SW 1271 (cell line): ENCODE measurements around the gene CORO1C.

Experiments
- DNase-seq, 2 experiments: peaks; one replicate each; lab custom pipeline; 2025; lab: John Stamatoyannopoulos, UW

The CORO1C gene

DNA sequence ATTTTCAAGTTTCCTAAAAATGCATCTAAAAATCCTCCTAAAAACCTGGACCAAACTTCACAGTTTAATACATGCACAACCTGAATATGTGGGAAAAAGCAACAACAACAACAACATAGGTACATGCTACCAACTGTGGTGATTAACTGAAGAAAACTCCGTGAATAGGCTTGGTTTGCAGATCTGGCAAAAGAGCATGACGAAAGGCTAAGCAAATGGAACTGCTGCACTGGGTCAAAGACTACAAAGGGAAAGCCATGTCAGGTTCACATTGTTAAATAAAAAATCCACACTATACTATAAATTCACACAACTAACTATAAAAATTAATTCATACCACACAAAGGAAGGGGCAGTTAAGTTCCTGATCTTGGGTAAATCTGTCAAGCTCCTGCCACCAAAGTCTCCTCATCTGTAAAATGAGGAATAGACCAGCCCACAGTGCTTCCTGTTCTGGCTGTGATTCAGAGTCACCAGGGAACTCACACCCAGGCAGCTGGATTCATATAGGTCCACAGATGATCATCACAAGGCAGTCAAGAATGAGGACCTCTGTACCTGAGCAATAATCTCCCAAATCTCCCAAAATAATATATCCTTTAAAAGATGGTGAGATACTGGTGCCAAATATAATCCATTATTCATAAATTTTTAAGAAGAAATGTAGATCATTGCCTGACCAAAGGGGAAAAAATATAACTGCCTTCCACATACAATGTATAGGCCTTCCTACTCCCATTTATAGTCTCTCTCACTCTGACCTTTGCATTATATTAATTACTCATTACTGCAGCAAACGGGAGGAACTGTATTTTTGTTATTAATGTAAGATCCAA is 7.0 kb downstream of the CORO1C start:
- DNase-seq, result peak in 1 of 2 experiments; percentile 60

DNA sequence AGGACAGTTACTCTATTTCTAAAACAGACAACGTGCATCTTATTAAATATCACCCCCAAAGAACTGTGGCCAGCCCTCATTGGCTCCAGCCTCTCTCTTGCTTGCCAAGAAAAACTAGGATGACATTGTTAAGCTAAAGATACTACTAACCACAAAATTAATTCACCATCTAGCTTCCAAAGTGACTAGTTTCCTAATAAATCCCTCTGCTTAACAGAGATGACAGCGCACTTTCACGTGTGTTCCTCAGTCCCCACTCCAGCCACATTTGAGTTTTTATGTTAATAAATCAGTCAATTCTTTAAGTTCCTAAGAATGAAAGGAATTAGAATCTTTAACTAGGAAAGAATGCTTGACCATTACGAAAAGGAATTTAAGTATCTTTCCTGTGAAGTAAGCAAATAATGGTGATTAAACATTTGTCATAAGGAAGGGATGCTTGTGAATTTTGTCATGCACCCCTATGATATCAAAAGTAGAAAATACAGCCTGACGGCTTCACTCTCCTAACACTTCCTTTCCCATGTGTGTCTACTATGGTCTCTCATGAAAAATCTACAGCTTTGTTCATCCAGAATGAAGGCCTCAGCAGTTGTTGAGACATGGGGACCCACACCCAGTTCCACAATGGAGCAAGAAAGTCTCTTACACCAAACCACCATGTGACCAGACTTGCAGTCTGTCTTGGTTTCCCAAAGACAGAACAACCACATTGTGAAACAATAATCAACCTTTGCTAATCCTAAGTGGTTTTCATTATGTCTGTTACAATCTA is 8.1 kb downstream of the CORO1C start:
- DNase-seq, result peak; percentile 46 to 77

DNA sequence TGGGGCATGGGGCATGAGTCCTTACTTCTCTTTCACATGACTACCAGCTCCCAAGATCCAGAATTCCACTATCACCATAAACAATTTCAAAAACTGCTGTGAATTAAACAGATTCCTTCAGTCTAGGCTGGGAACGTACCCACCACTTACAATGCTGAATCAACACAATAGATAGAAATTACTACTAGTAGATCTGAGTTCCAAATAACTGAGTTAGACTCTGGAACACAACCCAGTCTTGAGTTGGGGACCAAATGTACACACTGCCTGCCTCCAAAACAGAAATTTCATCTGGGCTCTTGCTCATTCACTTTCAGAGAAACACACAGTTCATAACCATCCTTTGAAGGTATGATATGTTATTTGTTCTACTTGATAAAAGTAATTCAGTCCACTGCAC is 8.9 kb downstream of the CORO1C start:
- no peak for DNase-seq

DNA sequence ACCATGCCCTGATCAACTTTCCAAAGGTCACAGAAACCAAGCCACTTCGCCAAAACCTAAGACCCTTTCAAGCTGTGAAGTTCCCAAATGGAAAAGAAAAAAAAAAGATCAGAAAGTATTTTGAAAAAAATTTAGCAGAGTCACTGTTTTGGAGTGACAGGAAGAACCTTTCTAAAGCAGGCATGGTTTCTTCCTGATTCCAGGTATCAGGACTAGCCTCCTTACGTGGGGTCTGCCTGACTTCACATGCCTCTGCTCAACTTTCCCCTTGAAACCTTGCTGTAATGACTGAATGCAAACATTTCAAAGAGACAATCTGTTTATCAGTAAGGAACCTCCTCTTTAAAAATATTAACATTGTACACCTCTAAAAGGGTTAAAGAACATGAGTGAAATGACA is 9.5 kb downstream of the CORO1C start:
- no peak for DNase-seq

DNA sequence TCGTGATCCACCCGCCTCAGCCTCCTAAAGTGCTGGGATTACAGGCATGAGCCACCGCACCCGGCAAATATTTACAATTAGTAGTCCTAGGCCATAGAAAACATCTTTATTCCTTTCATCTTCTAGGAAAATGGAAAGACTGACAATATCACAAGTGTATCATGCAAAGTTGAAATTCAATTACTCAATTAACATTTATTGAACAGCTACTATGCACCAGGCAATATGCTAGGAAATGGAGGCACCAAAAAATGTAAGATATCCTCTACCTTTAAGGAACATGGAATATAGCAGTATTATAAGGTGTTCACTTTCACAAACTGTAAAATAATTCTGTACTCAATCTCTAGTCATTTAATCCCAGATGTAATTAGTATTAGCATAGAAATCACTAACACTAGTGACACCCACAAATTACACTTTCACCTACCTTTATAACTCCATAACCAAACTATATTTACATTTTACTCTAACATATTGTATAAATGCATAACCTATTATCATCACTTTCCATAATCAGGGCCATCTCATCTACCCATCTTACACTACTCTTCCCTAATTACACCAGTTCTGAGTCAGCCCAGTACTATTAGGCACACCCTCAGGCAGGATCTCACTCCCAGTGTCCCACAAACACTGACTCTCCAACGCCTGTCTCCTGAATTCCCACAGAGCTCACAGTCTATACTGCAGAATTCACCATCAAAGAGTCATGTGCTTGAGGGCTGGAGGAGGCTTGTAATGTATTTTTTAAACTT is 10.4 kb downstream of the CORO1C start:
- peak in 1 of 2 experiments; percentile 33 for DNase-seq

DNA sequence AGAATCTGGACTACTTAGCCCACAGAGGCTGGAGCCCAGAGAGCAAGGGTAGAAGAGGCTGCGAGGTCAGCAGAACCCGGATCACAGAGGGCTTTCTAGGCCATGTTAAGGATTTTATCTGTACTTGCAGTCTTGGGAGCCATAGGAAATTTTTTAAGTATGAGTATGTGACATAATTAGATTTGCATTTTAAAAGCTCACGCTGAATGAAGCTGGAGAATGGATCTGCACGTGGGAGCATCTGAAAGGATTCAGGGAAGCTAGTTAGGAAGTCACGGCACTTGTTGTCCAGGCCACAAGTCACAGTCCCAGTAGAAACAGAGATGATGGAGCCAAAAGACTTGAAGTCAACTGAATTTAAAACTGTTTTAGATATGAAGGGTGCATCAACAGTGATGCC is 14.1 kb downstream of the CORO1C start:
- DNase-seq, result no peak

DNA sequence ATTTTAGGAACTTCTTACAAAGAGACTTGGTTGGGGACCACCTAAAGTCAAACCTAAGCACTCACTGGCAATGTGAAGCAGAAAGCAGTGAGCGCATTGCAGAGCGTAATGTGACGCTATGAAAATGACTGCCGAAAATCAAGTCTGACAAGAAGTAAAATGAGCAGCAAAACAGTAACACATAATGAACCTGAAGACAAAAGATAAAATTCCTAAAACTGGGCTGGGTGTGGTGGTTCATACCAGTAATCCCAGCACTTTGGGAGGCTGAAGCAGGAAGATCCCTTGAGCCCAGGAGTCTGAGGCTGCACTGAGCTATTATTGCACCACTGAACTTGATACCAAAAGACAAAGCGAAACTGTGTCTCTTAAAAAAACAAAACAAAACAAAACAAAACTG is 16.5 kb downstream of the CORO1C start:
- no peak for DNase-seq

DNA sequence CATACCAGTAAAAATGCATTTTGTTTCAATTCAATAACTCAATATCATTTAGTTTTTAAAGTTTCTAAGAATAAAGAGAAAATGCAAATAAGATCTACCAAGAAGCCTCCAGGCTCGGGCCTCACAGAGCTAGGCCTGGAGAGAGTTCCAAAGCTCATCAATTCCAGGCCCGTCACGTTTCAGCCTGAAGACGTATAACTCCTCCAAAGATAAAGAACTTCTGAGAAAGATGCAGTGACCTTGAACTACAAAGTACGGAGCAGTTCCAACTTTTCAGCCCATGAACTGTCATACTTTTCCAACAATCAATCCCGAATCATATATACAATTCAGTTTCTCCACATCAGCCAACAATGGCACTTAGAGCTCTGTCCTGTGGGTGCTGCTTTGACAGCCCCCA is 17.8 kb downstream of the CORO1C start:
- no peak for DNase-seq

DNA sequence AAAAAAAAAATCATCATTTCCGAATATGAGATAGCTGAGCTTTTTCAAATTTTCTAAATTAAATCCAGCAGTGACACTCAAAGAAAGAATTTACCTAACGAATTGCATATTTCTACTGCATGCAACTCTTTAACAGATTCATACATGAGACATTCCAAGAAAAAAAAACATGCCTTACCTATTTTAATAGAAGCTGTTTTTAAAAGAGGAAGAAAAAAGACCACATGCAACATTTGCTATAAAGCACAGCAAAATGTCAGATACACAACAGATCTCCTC is 18.5 kb downstream of the CORO1C start:
- no peak for DNase-seq

DNA sequence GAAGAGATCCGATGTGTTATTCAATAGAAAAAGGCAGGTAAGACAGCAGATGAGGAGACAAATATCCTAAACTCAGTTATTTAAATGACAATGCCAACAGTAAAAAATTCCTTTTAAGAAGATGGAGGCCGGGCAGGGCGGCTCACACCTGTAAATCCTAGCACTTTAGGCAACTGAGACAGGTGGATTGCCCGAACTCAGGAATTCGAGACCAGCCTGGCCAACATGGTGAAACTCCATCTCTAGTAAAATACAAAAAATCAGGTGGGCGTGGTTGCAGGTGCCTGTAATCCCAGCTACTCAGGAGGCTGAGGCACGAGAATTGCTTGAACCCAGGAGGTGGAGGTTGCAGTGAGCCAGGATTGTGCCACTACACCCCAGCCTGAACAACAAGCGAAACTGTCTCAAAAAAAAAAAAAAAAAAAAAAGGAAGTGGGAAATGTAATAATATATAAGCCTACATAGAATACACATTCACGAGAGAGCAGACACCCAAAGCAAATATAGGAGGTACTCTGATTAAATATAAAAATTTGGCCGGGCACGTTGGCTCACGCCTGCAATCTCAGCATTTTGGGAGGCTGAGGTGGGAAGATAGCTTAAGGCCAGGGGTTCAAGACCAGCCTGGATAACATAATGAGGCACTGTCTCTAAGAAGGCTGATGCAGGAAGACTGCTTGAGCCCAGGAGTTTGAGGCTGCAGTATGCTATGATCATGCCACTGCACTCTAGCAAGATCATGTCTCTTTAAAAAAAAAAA is 19.0 kb downstream of the CORO1C start:
- DNase-seq, result no peak

DNA sequence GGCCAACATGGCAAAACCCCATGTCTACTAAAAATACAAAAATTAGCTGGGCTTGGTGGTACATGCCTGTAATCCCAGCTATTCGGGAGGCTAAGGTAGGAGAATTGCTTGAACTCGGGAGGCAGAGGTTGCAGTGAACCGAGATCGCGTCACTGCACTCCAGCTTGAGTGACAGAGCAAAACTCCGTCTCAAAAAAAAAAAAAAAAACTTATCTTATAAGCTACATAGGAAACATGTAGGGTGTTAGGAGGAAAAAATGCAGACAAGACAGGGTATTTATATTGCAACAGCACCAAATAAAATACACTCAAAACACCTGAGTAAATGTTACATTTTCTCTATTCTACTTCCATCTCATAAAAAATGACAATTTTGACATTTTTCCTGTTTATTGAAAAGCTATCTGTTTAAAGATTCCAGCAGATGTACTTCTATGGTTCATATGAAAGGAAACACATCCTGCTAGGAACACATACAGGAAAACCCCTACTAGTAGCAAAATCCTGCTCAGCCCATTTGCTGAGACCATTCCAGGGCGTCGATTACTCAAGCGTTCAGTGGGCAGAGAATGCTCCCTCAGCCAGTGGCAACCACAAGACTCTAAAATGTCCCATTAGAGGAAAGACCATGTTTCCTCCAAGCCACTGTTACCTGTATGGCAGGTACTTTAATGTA is 19.7 kb downstream of the CORO1C start:
- no peak for DNase-seq

DNA sequence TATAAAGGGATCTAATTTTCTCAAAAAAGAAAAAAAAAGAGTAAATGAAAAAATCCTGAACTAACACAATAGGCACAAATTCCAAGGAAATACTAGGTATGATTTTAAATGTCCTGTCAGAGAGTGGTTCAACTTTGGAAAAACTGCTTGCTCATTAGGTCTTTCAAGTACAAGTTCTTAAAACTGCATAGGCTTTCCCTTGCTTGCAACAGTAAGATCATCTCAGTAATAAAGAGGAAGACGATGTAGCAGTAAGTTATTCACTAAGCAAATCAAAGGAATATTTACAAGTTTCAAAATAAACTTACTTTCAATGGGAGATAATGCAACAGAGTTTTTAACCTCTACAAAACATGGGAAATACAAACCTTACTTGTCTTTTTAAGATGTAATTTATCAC is 21.6 kb downstream of the CORO1C start:
- DNase-seq, result no peak

DNA sequence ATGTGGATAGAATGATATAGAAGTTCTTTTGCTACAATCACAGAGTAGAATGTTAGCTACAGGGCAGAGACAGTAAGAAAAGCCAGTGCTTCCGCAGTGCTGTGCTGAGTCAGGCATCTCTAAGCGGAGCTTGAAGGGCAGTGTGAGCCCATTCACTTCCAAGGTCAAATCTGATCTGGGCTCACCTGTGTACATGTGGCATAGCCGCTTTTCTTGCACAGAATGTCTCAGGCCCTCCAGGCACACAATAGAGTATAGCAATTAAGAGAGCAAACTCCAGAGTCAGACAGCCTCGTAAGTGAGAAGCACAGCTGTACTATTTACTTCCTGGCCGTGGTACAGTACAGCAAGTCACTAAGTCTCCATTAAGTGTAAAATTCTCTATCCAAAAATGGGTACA is 26.8 kb downstream of the CORO1C start:
- no peak for DNase-seq

DNA sequence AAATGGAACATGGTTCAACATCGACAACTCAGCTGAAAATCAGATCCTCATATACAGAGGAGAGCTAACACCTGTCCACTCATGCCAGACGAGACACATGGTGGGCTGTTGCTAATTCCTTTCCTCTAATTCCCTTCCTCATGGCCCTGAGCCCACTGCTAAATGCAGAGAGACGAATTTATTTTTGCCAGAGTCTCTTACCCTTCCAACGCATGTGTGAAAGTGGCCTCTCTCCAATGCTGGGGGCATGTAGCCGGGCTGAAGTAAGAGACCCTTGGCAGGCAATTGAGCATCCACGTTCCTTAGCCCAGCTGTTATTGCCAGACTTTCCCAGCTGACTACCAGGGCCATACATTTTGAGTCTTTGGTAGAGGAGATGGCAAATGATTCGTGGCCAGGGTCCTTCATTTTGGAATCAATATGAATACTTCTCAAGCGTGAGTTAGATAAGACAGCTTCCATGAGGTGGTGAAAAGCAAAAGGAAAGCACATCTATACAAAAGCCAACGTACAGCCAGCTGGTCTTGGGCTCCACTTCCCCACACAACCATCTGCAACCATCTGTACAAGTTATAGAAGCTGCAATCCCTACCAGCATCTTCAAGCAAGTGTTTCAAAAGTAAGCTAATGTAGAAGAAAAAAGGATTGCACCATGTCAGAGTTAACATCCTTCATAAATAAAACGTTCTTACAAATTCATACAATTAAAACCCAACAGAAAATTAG is 28.6 kb downstream of the CORO1C start:
- no peak for DNase-seq

DNA sequence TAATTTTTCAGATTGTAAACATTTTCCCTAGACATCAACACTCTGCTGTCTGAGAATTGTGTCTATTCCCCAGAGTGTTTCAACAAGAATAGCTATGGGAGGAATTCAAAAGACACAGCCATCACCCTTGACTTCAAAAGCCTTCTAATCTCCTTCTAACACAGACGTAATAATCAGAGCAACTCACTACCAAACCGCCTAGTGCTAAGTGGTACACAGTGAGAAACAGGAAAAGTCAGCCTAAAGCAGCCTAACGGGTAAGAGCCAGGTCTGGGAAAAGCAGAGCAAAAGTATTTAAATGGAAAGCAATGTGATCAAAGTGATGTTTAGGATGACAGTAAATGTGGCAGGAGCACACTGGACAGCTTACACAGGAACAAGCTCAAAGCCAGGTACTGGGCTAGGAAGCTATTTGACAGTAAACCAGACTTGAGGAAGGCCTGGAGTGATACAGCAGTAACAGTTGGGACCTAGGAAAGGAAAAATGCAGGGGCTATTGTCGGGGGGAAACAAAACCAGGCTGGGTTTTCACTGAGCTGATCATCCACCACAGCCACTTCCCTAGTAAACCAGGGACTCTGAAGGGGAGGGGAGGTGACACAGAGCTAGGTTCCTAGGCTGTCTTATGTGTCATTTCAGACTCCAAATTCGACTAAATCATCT is 29.4 kb downstream of the CORO1C start:
- DNase-seq, result no peak

DNA sequence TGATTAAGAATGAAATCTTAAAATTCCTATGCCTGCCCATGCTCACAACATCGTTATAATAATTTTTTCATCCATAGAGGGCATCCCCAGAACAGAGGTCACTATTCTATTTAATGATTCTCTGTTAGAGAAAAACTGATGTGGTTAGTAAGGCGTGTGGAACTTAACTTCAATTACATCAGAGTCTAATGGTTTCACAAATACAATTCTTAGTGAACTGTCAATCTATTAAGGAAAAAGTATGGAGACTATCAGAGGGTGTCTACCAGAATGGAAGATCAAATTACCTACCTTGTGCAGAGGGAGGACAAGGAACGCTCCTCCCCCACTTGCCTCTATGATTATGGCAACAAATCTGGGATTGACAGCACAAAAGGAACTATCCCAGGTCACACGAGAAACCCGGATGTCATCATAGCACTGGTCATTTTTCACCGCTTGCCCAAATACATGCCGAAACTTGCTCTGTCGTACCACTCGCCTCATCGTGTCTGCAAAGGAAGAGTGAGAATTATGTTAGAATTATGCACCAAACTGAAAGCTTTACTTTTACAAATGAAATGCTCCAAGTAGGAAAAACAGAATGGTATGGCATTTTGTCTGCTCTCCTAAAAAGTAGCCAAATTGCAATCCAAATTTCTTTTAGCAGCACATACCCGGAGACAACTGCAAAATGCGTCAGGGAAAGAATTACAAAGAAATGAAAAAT is 30.3 kb downstream of the CORO1C start:
- DNase-seq, result no peak

DNA sequence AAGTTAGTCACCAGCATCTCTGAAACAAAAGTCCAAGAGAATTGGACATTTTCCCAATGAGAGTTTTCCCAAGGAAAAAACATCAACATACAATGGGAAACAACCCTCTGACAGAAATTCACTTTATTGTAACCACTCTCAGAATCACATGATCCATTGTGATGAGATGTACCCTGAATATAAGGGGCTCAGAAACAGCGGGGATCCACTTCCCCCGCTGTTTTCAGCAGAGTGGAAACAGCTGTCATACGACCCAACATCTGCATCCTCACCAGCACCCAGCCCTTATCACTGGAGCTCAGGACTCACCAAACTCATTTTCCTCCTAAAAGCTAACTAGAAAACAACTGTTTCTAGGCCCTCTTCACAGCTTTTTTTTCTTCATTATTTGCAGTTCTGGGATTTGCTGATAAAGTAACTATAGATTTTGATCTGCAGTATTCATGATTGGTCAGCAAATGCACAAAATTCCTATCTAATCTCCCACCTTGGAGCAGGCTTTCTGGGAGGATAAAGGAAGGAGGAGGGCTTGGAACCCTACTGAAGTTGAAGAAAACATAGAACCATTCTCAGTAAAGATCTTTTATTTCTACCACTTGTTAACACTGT is 31.3 kb downstream of the CORO1C start:
- DNase-seq, result no peak

DNA sequence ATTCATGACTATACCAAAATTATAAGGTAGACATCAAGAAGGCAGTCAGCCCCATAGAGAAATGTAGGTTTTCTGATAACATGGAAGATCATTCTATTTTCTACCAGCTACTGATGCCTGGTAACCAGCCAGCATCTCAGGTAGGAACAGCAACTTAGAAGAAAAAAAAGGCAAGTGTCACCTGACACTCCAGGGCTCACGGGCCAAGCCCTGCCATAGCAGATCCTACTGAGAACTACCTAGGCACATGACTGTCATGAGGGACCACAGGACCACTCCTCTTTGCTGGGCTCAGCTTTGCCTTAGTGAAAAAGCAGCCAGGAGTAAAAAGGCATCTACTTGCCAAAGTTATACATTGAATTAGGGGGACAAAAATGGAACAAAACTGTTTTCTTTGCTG is 33.4 kb downstream of the CORO1C start:
- no peak for DNase-seq

DNA sequence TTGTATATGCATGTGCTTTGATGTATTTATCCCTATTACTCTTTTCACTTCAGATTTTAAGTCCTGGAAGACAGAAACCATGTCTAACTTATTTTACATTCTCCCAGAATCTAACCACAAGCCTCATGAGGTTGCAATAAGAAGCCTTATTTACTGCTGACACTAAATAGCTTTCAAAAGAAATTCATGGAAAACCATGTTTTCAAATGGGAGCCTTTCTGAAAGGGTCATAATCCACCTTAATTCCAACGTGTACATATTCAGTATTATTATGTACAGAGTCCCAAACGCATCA is 34.4 kb downstream of the CORO1C start:
- no peak for DNase-seq
